GM21447 (cell line): ENCODE measurements around the gene CHN2.
"Not testable (repeated sequence)": the region's sequence is repeated elsewhere in the genome, so short reads cannot be mapped to it uniquely, and the experiment has no call there.

ENCODE experiments used
- ATAC-seq: cut with Tn5 transposase; IDR thresholded peaks from one replicate; pipeline ENCODE4 v1.9.1; 2021; ENCODE audit not compliant: unreplicated experiment

CHN2 gene

GRCh38 chr7:29528526-29528925, 334.0 kb downstream of the CHN2 start:
- not testable (repeated sequence) for ATAC-seq
